Measurements from ENCODE around the gene RUSC1. TPM values are rescaled to one million over a fixed set of nuclear protein-coding genes. Genes with fewer than 3 reads are reported as not detected.

RUSC1 gene, protein sequence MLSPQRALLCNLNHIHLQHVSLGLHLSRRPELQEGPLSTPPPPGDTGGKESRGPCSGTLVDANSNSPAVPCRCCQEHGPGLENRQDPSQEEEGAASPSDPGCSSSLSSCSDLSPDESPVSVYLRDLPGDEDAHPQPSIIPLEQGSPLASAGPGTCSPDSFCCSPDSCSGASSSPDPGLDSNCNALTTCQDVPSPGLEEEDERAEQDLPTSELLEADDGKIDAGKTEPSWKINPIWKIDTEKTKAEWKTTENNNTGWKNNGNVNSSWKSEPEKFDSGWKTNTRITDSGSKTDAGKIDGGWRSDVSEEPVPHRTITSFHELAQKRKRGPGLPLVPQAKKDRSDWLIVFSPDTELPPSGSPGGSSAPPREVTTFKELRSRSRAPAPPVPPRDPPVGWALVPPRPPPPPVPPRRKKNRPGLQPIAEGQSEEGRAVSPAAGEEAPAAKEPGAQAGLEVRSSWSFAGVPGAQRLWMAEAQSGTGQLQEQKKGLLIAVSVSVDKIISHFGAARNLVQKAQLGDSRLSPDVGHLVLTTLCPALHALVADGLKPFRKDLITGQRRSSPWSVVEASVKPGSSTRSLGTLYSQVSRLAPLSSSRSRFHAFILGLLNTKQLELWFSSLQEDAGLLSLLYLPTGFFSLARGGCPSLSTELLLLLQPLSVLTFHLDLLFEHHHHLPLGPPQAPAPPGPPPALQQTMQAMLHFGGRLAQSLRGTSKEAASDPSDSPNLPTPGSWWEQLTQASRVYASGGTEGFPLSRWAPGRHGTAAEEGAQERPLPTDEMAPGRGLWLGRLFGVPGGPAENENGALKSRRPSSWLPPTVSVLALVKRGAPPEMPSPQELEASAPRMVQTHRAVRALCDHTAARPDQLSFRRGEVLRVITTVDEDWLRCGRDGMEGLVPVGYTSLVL
- total RNA-seq (2021): 42.2 and 43.9 TPM in 2 replicates
- percentile 52 among the genes with signal in this experiment for Bru-seq, nascent RNA
- BruChase-seq, experiment 1, labeled RNA remaining after a 2-hour chase: percentile 60 among the genes with signal in this experiment
- BruChase-seq, experiment 2, labeled RNA remaining after a 6-hour chase: percentile 73 among the genes with signal in this experiment
- long read RNA-seq, transcript RUSC1-203 (9 exons, 1,968 nt): major isoform, 28 of 69 reads
- long read RNA-seq, transcript RUSC1-214 (8 exons, 1,700 nt): minor isoform, 6 of 69 reads
- long read RNA-seq, transcript RUSC1-202 (9 exons, 2,503 nt): minor isoform, 6 of 69 reads
- long read RNA-seq, transcript RUSC1-201 (8 exons, 2,163 nt): minor isoform, 6 of 69 reads
- long read RNA-seq, partial matches to known transcripts: 4 of 69 reads
- long read RNA-seq, other reads (novel, unspliced or antisense): 16 of 69 reads

DNA sequence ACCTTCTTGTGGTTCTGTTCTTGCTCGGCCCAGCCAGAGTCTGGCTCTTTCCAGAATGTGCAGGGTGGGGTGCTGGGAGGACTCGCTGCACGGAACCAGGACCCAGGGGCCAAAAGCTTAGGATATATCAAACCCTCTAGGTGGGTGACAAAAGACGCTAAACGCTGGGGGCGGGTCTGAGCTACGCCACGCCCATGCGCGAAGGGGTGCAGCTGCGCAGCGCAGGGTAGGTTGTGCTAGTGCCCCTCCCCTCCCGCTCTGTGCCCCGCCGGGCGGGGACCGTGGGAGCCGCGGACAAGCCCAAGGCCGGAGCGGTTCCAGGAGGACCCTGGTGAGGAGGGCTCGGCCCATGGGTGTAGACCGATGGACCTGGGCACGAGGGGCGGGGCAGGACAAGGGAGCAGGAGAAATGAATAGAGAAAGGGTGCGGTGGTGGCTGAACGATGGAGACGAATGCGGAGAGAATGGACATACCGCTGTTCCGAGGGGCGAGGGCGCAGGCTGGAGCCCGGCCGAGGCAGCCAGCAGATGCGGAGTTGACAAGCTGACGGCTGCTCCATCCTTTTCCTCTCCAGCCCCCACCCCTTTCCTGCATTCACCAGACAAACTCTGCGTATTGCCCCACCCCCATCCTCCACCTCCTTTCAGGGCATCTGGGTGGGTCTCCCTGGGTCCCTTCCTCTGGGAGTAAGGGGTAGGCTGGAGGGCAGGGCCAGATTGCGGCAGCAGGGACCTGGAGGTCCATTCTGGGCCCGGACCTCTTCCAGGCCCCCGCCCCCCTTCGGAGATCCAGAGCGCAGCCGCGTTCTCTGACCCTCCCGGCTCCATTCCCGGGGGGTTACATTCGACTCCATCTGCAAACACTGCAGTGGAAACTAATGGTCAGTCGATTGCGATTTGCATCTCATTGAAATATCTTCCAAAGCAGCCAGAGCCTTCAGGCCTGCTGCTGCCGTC lies at the start of gene RUSC1:
Gene RUSC1, plus strand, starts transcription at position 234 of the 957 bp plus-strand sequence. CDS start 880 bp downstream, outside the sequence.
- H3K36me3 ChIP-seq (ENCODE audit: insufficient read depth, low read length, poor library complexity, severe bottlenecking): peaks cover 42% of the 10 kb centered on the region
- peaks cover 27% of the 10 kb centered on the region for H3K4me1 ChIP-seq (ENCODE audit: insufficient read depth, low read length, poor library complexity, severe bottlenecking)
- peak within 1 kb of the TSS; percentile 54 for H3K4me3 ChIP-seq (ENCODE audit: low read depth, low read length, poor library complexity, severe bottlenecking)
- BruUV-seq (replicated peaks): no TSS peak
- H3K9me3 ChIP-seq (ENCODE audit: low read depth, low read length, poor library complexity, severe bottlenecking): no peaks in the 10 kb centered on the region
- no peak for TF ChIP-seq EZH2 (IDR thresholded peaks at IDR 0.05; ENCODE audit: borderline replicate concordance, low read depth, low read length, poor library complexity, severe bottlenecking)
- TF ChIP-seq, protein P1, sequence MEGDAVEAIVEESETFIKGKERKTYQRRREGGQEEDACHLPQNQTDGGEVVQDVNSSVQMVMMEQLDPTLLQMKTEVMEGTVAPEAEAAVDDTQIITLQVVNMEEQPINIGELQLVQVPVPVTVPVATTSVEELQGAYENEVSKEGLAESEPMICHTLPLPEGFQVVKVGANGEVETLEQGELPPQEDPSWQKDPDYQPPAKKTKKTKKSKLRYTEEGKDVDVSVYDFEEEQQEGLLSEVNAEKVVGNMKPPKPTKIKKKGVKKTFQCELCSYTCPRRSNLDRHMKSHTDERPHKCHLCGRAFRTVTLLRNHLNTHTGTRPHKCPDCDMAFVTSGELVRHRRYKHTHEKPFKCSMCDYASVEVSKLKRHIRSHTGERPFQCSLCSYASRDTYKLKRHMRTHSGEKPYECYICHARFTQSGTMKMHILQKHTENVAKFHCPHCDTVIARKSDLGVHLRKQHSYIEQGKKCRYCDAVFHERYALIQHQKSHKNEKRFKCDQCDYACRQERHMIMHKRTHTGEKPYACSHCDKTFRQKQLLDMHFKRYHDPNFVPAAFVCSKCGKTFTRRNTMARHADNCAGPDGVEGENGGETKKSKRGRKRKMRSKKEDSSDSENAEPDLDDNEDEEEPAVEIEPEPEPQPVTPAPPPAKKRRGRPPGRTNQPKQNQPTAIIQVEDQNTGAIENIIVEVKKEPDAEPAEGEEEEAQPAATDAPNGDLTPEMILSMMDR (conservative IDR thresholded peaks at IDR 0.05; ENCODE audit: low read depth, low read length): no peak
- CTCF ChIA-PET: interaction anchor here (1.3 kb wide), 1 partner anchor 70 kb away, joined by 4 read pairs; no protein-coding TSS in a partner anchor
- H3K27ac ChIP-seq (ENCODE audit: low read depth, low read length, poor library complexity, severe bottlenecking): peak within 1 kb of the TSS; percentile 53
- no peaks in the 10 kb centered on the region for H3K27me3 ChIP-seq (replicated peaks; ENCODE audit: insufficient read depth, low read depth, low read length, poor library complexity)
- POLR2A ChIA-PET (ENCODE audit: low non-redundant PET): no interaction called here
- peak; percentile 84 for DNase-seq (ENCODE audit: low spot score)
- intact Hi-C loops (cut with micrococcal nuclease; ENCODE audit: unreplicated experiment): loop anchor here (1.0 to 10.0 kb wide), 5 partner anchors 71 to 274 kb away; partner anchors contain the start of genes ASH1L, KRTCAP2, MTX1 and THBS3

DNA sequence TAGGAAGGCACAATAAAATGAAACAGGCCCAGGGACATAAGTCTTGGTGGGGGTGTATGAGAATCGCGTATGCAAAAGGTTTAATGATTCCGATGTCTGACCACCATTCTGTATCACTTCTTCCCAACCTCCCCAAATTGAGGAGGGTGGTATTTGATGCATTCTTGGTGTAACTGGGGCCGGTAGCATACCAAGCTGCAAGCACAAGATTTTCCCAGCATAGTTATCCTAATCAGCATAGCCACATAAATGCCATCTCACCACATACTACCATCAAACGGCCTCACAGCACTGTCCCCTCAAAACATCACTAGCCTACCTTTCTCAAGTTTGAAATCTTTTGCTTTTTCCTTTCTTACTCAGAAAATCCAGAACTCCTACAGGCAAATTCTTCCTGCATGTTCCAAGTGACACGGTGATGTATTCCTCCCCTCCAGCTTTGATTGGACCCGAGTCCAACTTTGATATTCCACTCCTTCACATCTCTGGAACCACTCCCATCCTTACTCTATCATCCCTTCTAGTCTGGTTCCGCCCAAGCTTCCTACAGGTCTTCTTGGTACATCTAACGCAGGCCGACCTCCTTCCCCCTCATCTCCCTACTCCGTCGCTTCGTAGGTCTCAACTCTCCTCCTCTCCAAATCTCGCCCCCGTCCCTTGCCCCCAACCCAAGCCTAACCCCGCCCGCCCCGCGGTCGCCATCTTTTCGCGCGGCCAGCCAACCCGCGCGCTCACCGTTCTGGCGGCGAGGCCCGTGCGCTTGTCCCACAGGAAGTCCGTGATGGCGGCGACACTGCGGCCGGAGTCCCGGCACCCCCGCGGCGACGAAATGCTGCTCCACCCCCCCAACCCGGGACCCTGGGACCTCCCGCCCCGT lies 48.0 kb upstream of the RUSC1 start:
- no peaks in the 10 kb centered on the region for H3K27me3 ChIP-seq (replicated peaks; ENCODE audit: insufficient read depth, low read depth, low read length, poor library complexity)
- CTCF ChIA-PET: interaction anchor here (0.7 to 1.8 kb wide), 4 partner anchors 22 to 806 kb away, joined by 4 to 23 read pairs (median 14); no protein-coding TSS in a partner anchor
- intact Hi-C loops (cut with micrococcal nuclease; ENCODE audit: unreplicated experiment): no loop called here
- TF ChIP-seq, protein P1 (conservative IDR thresholded peaks at IDR 0.05; ENCODE audit: low read depth, low read length): no peak
- no peak for TF ChIP-seq EZH2 (IDR thresholded peaks at IDR 0.05; ENCODE audit: borderline replicate concordance, low read depth, low read length, poor library complexity, severe bottlenecking)
- H3K4me3 ChIP-seq (ENCODE audit: low read depth, low read length, poor library complexity, severe bottlenecking): peak overlapping the region; percentile 89
- H3K9me3 ChIP-seq (ENCODE audit: low read depth, low read length, poor library complexity, severe bottlenecking): no peaks in the 10 kb centered on the region
- peak overlapping the region; percentile 94 for H3K27ac ChIP-seq (ENCODE audit: low read depth, low read length, poor library complexity, severe bottlenecking)
- peaks cover 41% of the 10 kb centered on the region for H3K36me3 ChIP-seq (ENCODE audit: insufficient read depth, low read length, poor library complexity, severe bottlenecking)
- H3K4me1 ChIP-seq (ENCODE audit: insufficient read depth, low read length, poor library complexity, severe bottlenecking): peaks cover 14% of the 10 kb centered on the region
- POLR2A ChIA-PET (ENCODE audit: low non-redundant PET): interaction anchor here (0.6 kb wide), 1 partner anchor 1065 kb away, joined by 8 read pairs; the partner anchor contains the start of gene CCT3
- TSS peak; percentile 77 for BruUV-seq (replicated peaks)
- peak; percentile 64 for DNase-seq (ENCODE audit: low spot score)

Data from A673 (cell line).